Putamen (tissue), 1 donor: ENCODE results near the gene RAB31.
"Not testable (repeated sequence)": the region's sequence is repeated elsewhere in the genome, so short reads cannot be mapped to it uniquely, and the experiment has no call there.

Experiments
- DNase-seq: peaks from one replicate; pipeline ENCODE4 v3.0.0-alpha.2; 2016; ENCODE audit warnings: low spot score

Gene RAB31

DNA sequence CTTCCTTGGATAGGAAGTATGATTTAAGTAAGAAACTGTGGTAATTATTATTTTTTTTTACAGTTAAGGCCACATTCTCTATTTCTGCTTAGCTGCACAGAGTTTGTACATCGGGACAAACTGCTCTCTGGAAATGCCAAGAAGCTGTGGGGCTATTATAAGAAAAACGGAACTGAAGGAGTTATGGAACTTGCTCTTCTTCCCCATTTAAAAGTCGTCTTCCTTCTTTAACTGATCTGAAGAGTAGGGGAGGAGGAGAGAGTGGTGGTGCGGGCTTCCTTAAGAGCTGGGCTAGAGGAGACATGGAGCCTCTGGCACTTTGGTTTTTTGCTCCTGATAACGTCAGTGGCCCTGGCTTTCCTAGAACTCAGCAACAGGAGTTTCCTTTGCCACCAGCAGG lies 54.4 kb downstream of the RAB31 start:
- DNase-seq, result no peak

DNA sequence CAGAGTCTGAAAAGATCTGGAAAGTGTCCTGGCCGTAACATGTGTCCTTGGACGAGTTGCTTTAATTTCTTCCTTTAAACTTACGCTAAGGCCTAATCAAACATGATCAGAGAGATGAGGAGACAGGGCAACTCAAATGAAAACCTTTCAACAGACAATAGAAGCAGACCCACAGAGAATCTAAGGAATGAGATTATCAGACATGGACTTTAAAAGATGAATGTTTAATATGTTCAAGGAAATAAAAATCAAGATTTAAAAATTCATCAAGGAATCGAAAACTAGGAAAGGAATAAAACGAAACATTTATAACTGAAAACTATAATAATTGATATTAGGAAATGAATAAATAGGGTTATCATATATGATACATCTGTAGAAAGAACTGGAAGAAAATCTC lies 55.1 kb downstream of the RAB31 start:
- no peak for DNase-seq

DNA sequence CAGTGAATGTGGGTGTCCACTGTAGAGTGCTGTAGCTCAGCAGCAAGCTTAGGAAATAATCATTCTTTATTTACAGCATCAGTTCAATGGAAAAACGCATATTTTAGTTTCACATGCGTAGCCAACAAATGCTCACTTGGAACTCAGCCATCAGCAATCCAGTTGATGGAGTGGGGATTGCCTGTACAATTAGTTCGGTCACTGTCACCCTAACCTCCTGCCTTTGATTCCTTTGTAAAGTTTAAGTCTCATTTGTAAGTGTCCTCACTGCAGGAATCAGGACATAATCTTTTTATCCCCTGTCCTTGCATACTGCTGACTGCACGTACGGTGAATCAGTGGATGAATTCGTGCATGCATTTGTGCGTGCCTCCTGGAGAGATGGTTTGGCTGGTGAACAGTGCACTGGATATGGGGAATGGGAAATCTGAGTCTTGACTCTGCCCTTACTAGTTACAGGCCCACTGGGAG lies 55.9 kb downstream of the RAB31 start:
- no peak for DNase-seq

DNA sequence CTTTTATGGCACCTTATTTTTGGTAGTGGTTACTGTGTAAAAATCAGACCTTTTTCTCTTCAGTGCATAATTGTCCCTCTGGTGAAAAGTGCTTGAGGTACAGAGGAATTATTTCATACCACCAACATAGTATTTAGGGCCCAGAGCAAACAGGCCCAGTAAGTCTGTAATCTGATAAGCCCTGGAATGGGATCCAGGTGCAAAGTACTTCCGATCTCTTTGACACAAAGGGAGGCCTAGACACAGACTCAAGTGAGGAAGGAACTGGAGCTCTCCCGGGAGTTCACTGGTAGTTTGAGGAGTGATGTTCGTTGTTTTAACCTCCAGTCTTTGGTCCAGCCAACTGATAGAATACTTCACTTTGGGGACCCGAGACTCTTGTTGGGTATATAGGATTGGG lies 57.4 kb downstream of the RAB31 start:
- DNase-seq, result no peak

DNA sequence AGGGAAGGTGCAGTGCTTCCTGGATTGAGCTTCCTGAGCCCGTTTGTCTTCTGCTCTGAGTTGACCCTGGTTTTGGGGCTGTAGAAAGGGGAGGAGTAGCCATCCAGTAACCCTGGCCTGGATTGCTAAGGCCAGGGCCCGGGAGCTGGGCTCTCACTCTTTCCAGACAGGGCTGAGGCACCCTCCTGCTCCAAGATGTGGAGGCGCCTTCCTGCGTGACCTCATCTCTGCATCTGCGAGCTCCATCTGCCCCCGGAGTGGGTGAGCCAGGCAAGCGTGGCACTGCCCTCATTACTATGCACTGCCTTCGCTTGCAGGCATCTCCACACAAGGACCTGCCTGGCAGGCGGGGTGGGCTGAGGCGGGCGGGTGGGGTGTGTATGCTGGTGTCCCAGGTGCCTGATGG lies 58.0 kb downstream of the RAB31 start:
- no peak for DNase-seq

DNA sequence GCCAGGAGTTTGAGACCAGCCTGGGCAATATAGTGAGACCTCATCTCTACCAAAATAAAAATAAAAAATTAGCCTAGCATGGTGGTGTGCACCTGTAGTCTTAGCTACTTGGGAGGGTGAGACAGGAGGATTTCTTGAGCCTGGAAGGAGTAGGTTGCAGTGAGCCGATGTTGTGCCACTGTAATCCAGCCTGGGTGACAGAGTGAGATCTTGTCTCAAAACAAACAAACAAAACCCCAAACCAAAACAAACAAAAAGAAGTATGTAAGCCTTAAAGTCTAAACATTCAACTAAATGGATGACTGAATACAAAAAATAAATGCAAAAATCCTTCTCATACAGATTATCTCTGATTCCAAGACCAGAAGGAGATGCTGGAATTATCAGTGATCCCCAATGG lies 58.6 kb downstream of the RAB31 start:
- no peak for DNase-seq

DNA sequence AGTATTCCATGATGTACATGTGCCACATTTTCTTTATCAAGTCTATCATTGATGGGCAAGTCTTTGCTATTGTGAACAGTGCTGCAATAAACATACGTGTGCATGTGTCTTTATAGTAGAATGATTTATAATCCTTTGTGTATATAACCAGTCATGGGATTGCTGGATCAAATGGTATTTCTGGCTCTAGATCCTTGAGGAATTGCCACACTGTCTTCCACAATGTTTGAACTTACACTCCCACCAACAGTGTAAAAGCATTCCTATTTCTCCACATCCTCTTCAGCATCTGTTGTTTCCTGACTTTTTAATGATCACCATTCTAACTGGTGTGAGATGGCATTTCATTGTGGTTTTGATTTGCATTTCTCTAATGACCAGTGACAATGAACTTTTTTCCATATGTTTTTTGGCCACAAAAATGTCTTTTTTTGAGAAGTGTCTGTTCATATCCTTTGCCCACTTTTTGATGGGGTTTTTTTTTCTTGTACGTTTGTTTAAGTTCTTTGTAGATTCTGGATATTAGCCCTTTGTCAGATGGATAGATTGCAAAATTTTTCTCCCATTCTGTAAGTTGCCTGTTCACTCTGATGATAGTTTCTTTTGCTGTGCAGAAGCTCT lies 60.1 kb downstream of the RAB31 start:
- not testable (repeated sequence) for DNase-seq

DNA sequence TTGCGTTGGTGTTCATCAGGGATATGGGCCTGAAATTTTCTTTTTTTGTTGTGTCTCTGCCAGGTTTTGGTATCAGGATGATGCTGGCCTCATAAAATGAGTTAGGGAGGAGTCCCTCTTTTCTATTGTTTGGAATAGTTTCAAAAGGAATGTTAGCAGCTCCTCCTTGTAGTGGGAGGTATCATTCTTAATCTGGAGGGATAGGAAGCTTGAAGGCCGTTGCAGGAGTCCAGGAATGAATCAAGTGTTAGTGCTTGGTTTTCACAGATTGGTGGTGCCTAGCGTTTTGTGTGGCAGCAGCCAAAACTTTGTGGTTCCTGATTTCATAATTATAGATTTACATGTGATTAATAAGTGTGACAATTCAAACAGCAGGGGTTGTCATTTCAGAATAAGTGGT lies 62.0 kb downstream of the RAB31 start:
- not testable (repeated sequence) for DNase-seq

DNA sequence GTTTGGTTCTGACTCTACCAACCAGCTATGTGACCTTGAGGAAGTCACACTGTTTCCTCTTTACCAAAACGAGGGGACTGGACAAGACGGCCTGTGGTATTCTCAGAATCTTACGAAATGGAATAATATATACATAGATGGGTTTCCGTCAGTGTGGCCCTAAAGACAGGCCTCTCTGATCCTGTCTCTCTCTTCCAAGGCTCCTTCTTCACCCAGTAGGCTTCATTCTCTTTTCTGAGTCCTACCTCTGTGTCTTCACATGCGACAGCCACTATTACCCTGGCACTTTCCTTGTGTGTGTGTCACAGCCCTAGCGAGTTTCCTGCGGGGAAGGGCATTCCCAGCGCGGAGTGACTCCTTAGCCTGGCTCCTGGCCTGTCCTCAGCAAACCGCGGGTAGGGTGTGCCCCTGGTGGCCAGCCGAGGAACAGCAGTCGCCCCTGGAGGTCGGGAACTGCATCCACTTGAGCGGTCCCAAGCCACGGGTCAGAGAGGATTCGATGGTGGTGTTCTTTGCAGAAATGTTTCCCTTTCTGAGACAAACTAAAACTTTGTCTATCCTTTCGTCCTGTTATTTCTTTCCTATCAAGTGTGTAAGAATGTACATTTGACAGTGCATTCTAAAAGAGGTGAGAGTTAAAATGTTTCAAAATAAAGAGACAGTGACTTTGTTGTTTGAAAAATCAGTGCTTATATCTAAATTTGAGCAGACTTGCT lies 63.3 kb downstream of the RAB31 start:
- DNase-seq, result peak; percentile 76

DNA sequence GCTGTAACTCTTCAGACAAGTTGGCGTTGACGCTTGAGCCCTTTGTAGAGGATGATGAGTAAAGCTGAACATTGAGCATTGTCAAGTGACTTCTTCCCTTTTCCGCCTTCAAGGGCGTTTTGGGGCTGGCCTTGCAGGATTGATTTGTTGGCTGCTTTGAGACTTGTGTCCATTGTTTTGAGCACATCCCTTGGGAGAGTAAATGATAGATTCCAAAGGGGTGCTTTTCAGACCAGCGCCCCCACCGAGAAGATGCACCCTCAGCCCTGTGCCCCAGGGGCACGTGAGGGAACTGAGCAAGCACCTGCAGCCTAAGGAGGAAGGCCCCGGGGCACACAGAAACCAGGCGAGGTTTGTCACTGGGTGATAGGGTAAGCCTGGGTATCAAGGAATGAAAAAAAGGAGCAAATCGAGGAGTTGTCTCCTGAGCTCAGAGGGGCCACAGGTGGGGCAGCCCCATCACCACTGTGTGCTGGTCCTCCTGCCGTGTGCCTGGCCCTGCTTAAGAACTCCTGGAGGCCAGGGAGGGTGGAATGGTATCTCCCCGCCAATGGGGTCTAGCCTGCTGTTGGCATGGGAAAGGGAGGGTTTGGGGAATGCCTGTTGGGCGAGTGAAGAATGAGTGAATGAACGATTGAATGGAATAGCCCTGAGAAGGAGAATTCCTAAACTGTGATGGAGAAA lies 64.0 kb downstream of the RAB31 start:
- DNase-seq, result no peak

DNA sequence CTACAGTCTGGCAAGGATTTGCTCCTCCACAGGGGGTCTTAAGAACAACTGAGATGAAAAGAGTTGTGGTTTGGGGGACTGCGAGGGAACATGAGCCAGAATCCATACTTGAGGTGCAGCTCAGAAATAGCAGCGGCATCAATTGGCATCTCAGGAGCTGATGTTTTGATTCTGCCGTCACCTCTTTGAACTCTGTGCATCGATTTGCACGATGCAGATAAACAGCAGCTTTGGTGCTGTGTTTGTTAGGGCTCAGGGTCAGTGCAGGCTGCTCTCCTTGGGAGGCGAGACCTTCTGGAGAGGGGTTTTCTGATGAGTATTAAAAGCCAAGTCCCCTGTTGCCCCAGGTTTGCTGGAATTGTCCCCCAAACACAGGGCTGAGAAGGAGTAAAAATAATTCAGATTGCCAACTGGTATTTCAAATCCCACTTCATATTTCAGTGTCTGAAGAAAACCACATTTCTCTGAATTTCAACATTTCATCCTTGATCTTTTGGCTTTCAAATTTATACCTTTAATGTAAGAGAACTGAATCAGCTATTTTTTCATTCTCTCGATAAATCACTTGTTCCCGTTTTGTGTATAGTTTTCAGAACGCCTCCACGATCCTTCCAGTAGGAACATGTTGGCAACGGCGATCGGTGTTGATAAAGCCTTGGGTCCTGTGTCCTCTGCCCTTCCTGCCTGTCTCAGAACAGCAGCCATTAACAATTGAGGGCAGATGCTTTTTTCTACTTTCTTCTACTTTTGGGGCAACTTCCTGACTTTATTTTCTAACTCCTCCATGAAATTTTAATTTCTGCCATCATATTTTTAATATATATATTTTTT lies 65.0 kb downstream of the RAB31 start:
- no peak for DNase-seq

DNA sequence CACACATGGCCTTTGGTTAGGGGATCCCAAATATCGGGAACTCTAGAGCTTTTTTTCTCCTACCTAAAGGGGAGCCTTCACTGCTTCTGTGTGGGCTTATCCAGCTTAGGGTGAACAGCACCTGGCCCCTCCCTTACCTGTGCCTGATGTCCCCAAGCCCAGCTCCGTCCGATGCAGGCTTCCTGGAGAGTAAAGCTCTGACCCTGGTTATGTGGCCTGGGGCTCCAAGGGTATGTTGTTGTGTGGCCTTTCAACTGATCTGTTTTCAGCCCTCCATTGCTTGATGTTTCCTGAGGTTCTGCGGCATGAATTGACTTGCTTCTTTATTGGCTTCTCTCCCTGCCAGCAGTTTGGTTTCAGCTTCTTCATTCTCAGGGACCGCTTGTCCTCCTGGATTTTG lies 66.0 kb downstream of the RAB31 start:
- no peak for DNase-seq

DNA sequence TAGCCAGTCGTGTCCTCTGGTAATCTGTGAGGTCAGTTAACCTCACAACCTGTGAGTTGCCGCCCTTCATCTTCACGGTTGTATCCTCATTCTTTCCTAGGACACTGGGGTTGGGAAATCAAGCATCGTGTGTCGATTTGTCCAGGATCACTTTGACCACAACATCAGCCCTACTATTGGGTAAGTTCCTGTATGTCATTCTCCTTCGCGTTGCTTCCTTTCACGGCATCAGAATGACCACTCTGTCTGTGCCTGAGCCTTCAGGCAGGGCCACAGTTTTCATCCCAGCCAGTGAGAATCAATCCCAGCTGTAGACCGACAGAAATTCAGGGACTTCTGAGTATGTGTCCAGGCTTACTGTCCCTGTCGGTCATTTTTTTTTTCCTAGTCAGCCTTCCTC lies 67.1 kb downstream of the RAB31 start:
- no peak for DNase-seq

DNA sequence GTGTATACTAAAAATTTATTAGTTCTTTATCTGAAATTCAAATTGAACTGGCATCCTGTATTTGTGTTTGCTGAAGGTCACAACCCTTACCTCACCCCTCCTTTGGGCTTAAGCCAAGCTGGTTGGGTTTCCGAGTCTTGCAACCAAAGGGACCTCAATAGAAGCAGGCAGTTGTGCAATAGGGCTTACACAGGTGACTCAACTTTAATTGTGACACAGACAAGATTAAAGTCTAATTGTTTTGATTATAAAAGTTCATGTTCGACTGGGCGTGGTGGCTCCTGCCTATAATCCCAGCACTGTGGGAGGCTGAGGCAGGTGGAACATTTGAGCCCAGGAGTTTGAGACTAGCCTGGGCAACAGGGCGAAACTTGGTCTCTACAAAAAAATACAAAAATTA lies 71.5 kb downstream of the RAB31 start:
- no peak for DNase-seq

DNA sequence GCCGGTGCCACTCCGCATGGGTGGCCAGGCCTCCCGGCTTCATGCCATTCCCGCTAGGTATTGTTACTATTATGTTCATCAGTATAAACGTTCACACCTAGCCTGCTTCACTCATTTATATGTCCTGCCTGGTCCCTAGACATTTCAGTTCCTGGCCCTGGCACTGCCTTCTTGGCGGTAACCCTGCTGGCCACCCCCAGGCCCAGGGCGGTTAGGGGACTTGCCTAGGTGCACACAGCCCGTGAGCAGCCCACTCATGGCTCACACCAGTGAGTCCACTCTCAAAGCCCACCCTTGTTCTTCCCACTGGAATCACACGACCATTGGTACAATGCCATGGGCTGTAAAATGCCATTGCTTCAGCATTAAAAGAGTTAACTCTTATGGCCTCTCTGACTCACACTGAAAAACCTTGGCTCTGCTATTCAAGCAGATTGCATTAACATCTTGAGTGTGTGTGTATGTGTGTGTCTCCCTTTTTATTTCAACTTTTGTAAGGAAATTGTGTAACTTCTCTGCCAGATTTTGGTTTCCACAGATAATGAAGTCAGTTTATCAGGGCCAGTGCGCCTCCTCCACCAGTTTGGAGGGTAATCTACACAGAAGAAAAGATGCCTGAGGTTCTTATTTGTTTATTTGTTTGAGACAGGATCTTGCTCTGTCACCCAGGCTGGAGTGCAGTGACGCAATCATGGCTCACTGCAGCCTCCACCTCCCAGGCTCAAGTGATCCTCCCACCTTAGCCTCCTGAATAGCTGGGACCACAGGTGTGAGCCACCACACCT lies 74.2 kb downstream of the RAB31 start:
- no peak for DNase-seq

DNA sequence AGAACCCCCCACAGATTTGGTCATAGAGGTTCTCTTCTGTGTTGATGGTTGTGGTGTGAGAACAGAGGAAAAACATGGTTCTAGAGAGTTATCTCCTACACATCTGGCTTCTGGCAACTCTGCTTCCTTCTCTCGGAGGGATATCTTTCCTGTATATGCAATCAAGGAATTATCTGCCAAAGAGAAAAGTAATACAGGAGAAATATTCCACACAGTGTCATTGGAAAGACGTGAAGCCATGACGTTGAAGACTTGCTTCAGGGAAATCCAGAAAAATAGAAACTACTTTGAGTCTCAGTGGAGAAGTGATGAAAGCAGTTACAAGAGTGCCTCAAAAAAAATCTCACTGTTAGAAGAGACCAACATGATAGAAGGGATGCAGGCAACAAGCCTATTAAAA lies 78.5 kb downstream of the RAB31 start:
- no peak for DNase-seq

DNA sequence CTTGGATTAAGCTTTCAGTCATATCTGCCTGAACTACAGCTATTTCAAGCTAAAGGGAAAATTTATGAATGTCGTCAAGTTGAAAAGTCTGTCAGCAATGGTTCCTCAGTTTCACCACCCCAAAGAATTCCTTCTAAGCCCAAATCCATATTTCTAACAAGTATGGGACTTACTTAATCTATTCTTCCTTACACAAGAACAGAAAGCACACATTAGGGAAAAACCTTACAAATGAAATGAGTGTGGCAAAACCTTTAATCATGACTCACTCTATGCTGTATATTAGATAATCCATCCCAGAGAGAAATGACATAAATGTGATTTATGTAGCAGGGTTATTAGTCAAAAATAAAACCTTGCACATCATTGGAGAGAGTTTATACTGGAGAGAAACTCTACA lies 78.9 kb downstream of the RAB31 start:
- no peak for DNase-seq

DNA sequence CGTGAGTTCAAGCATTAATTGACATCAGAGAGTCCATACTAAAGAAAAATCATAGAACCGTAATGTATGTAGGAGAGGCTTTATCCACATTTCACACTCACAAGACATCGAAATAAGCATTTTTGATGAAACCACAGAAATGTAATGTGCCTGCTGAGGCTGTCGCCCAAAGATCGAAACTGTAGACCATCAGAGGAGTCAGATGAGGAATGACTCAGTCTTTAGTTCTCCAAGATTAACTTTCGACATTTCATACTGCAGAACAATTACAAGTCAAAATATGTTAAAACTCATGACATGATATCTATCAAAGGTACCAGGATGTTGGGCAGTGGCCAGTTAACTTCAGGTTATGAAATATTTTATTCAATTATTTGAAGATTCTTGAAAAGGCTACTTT lies 79.6 kb downstream of the RAB31 start:
- DNase-seq, result no peak

DNA sequence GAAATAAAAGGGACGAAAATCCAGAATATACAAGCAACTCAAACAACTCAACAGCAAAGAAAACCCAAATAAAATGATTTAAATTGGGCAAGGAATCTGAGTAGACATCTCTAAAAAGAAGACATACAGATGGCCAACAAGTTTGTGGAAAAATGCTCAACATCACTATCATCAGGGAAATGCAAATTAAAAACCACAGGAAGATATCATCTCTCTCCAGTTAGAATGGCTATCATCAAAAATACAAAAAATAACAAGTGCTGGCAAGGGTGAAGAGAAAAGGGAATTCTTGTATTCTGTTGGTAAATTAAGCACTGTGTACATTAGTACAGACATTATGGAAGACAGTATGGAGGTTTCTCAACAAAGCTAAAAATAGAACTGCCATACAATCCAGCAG lies 80.0 kb downstream of the RAB31 start:
- DNase-seq, result no peak

DNA sequence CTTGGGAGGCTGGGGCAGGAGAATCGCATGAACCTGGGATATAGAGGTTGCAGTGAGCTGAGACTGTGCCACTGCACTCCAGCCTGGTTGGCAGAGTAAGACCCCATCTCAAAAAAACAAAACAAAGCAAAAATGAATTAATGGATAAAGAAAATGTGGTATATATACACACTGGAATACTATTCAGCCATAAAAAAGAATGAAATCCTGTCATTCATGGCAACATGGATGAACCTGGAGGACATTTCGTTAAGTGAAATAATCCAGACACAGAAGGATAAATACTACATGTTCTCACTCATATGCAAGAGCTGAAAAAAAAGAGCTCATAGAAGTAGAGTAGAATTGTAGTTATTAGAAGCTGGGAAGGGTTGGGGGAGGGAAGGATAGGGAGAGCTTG lies 80.8 kb downstream of the RAB31 start:
- DNase-seq, result no peak

DNA sequence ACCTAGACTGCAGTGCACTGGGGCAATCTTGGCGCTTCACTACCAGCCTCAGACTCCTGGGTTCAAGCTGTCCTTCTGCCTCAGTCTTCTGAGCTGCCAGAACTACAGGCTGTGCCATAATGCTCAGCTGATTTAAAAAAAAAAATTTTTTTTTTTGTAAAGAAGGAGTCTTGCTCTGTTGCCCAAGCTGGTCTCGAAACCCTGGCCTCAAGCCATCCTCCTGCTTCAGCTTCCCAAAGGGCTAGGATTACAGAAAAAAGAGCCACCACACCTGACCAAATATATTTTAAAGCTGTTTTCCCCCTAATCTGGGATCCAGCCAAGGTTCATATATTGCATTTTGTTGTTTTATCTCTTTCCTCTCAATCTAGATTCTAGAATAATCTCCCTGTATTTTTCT lies 82.2 kb downstream of the RAB31 start:
- no peak for DNase-seq

DNA sequence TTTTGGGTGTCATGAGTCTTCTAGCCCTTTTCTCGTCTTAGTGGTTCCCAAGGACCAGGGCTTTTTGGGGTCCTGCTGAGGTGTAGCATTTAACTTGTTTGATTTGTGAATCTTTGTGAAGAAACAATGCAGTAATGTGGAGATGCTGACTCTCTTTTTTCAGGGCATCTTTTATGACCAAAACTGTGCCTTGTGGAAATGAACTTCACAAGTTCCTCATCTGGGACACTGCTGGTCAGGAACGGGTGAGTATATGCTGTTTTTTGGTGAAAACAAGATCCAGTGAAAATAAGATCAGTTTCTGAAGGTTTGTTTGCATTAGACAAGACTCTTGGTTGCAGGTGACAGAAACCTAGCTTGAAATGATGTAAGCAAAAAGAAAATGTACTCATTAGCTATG lies 83.9 kb downstream of the RAB31 start:
- no peak for DNase-seq
